Stimulated activated CD4-positive, alpha-beta T cell treated with anti-CD3 and anti-CD28 coated beads, TNF-alpha, amount 100 ng/mL, for 4 hours (primary cell): ENCODE data around the gene TTC1.
"Not testable (repeated sequence)": the region's sequence is repeated elsewhere in the genome, so short reads cannot be mapped to it uniquely, and the experiment has no call there.

Experiments
- DNase-seq, 3 experiments: peaks; one replicate each; pipeline ENCODE4 v3.0.0-alpha.2; 2020; ENCODE audit warnings: low read depth in 3 of 3

TTC1 gene

DNA sequence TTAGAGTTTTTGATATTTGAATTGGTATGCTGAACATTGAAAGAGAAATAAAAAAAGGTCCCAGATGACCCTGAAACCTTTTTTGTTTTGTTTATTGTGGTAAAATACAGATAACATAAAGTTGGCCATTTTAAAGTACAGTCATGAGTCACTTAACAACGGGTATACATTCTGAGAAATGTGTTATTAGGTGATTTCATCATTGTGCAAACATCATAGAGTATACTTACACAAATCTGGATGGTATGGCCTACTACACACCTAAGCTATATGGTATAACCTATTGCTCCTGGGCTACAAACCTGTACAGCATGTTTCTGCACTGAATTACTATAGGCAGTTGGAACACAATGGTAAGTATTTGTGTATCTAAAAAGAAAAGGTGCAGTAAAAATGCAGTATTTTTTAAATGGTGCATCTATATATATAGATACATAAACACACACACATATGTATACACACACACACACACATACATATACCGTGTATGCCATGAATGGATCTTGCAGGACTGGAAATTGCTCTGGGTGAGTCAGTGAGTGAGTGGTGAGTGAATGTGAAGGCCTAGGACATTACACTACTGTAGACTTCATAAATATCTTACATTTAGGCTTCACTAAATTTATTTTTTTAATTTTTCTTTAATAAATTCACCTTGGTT lies 31.0 kb downstream of the TTC1 start:
- no peak for DNase-seq

DNA sequence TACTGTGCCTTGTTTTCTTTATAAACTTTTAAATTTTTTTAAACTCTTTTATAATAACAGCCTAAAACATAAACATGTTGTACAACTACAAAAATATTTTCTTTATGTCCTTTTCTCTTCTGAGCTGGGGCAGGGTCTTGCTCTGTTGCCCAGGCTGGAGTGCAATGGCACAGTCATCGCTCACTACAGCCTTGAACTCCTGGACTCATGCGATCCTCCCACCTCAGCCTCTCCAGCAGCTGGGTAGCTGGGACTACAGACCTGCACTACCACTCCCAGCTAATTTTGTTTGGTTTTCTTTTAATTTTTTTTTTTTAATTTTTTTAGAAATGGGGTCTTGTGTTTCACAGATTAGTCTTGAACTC lies 31.5 kb downstream of the TTC1 start:
- DNase-seq = no peak

DNA sequence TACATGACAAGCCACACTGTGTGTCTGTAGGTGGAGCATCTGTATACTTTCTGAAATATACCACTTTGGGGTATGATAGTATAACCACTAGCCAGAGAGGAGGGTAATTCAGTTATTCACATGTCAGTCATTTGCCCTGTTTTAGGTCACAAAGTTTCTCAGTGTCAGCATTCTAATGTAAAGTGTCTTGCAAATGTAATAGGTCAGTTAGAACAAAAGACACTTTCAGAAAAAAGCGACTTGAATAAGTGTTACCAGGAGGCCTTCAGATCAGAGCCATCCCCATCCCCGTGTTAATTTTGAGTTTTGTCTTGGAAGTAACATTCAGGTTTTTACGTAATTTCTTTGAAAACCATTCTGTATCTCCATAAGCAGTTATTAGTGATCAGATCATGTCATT lies 33.7 kb downstream of the TTC1 start:
- no peak for DNase-seq

DNA sequence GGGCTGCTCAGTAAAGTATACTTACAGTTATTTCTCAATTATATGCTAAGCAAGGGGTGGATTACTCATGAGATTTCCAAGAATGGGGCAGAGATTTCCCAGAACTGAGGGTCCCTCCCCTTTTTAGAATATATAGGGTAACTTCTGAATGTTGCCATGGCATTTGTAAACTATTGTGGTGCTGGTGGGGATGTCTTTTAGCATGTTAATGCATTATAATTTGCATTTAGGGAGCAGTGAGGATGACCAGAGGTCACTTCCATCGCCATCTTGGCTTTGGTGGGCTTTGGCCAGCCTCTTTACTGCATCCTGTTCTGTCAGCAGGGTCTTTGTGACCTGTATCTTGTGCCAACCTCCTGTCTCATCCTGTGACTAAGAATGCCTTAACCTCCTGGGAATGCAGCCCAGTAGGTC lies 35.5 kb downstream of the TTC1 start:
- no peak for DNase-seq

DNA sequence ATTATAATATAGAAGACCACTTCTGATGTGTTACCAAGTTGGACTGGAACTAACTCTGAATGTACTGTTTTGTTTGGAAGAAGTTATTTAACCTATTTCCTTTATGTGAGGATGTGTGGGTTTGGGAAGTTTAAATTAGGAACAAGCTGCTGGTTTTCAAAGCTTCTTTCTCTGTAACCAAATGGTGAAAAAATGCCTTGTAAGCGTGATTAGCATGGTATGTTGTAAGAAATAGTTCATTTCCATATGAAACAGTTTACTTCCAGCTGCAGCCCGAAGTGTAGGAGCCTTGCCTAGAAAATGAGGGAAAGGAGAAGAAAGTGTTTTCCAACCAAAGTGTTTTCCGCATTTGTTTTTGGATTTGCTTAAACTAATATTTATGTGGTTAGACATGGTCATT lies 36.0 kb downstream of the TTC1 start:
- no peak for DNase-seq

DNA sequence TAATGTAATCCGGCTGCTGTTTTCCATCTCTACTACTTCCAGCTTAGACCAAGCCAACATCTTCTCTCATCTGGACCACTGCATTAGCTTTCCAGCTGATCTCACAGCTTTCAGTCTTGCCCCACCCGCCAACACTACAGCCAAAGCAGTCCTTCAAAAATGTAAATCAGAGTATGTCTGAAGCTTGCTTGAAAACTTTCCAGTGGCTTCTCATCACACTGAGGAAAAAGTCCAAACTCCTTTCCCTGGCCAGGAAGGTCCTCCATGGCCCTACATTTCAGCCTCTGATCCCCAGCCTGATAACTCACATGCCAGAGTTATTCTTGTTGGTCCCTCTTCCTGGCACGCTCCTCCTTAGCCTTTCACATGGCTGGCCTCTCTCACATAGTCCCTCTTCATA lies 38.5 kb downstream of the TTC1 start:
- no peak for DNase-seq

DNA sequence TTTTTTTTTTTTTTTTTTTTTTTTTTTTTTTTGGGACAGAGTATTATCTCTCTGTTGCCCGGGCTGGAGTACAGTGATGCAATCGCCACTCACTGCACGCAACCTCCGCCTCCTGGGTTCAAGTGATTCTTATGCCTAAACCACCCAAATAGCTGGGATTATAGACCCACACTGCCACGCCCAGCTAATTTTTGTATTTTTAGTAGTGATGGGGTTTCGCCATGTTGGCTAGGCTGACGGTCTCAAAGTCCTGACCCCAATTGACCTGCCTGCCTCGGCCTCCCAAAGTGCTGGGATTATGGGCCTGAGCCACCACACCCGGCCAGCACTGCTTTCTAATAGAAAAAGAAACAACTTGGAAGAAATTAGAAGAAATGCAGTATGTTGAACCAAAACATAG lies 39.2 kb downstream of the TTC1 start:
- DNase-seq = no peak

DNA sequence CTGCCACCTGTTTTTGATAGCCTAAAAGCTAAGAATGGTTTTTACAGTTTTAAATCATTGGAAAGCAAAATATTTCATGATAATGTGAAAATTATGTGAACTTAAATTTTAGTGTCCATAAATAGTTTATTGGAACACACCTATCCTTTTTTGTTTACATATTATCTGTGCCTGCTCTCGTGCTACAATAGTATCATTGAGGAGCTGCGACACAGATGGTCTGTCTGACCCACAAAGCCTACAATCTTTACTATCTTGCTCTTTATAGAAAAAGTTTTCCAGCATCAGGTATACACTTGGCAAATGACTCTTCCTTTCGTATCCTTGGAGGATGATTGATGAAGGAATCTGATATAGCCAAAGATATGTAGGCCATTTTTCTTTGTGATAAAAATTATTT lies 40.2 kb downstream of the TTC1 start:
- DNase-seq = no peak

DNA sequence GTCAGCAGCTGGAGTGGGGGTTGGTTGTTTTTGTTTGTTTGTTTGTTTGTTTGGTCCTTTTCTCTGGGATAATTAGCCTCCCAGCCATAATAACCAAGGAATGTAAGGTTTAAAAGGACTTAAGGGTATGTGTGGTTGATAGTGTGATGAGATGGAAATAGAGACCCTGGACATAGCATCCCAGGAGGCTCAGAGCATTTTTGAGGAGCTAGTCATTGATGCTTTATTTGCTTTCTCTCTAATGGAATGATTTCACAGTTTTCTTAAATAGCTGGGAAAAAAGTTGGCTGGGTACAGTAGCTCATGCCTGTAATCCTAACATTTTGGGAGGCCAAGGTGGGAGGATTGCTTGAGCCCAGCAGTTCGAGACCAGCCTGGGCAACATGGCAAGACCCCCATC lies 45.1 kb downstream of the TTC1 start:
- DNase-seq = no peak

DNA sequence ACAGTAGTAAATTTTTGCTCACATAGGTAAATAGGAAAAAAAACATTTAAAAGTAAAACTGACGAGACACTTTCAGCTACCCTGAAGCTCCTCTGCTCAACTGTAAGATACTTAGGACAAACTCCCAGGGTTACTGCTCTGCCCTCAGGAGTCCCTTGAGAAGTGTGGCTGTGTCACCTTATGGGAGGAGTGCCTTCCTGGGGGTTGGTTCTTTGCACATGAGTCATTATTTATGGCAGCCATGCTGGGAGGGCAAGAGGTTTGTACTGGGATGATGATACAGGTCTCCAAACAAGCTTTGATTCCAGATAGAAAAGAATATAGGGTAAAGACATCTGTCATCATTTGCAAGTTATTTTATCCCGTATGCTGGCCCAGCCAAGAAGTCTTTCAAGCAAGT lies 45.9 kb downstream of the TTC1 start:
- DNase-seq = no peak

DNA sequence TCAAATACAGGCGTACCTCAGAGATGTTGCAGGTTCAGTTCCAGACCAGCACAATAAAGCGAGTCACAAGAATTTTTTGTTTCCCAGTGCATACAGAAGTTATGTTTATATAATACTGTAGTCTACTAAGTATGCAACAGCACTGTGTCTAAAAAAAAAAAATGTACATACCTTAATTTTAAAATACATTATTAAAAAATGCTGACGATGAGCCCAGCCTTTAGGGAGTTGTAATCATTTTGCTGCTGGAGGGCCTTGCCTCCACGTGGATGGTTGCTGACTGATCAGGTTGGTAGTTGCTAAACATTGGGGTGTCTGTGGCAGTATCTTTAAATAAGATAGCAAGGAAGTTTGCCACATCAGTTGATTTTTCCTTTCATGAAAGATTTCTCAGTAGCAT lies 48.3 kb downstream of the TTC1 start:
- DNase-seq = no peak

DNA sequence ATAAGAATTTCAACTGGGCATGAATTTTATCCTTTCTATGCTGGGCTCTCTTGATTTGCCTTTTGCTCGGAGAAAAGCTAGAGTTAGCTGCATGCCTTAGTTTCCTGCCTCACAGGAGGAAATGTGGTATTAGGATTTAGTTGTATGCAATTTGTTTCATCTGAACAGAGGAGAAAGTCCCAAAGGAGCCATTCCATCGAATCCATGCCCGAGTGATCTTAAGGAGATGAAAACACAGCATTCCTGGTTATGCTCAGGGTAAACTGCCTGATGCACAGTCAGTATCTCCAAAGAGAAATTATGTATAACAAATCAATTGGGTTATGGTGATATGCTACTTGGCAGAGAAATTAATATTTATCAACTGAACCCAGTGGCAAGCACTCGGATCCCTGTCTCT lies 51.1 kb downstream of the TTC1 start:
- no peak for DNase-seq

DNA sequence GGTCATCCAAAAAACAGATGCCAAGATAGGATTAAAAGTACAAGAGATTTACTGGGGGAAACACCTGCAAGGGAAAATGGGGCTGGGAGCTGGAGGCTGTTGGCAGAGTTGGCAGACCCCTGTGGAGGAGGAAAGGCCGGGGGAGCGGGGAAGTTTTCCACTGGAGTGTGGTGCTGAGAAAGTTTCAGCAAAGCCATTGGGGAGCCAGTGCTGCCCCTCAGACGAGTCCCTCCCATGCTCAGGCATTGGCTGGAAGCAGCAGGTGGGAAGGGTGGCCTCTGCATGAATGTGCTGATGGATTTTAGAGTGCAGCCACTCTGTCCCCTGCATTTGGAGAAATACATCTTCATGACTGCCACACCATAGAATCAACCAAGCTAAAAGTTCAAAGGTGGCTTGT lies 52.8 kb downstream of the TTC1 start:
- DNase-seq = no peak

DNA sequence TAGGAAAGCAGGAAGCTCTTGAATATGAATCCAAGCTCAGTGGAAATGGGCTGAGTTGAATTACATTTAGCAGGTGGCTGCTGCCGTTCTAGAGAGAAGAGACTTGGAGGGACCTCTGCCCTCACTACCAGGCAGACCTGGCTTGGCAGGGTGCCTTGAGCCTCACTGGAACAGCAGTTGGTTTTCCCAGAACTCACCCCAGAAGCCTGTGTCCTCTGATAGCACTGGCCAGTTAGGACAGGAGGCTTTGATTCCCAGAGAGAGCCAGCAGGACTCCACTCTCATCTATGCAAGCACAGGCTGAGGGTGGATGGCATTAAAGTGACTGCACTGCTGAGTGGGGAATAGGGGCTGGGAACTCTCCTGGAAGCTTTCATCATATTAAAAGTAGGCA lies 55.5 kb downstream of the TTC1 start:
- no peak for DNase-seq

DNA sequence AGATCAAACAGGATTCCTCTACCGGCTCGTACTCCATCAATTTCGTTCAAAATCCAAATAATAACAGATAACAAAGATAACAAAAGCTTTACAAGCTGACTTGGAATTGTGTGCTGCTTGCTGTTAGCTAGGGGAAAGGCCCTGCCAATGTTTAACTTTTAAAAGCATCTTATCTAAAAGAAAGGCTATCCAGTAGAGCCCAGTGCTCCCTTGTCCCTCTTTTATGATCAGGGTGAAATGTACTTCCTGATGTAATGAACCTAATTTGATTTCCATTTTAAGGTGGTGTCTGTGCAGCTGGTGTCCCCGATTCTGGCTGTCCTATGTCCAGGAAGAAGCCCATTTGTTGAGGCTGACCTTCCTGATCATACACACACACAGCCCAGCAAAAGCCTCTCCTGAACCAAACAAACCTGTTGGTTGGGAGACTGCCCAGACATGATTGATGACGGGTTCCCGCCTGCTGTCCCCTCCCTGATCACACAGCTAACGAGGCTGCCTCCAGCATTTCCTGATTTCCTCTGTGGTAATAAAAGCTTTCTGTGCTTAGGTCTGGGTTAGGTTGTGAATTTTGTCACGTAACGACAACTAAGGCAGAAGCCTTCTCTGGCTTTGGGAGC lies 56.2 kb downstream of the TTC1 start:
- no peak for DNase-seq

DNA sequence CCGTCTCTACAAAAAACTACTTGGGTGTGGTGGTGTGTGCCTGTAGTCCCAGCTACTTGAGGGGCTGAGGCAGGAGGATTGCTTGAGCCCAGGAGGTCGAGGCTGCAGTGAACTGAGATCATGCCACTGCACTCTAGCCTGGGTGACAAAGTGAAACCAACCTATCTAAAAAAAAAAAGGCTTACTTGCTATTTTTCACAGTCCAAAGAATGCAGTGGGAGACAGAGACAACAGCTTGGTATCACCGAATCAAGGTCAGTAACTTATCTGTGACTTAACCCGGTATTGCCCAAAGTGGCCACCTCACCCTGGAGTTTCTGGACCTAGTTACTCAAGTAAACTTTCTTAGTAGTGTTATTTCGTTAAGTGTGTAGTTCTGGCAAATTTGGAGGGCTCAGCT lies 60.2 kb downstream of the TTC1 start:
- DNase-seq = not testable (repeated sequence)

DNA sequence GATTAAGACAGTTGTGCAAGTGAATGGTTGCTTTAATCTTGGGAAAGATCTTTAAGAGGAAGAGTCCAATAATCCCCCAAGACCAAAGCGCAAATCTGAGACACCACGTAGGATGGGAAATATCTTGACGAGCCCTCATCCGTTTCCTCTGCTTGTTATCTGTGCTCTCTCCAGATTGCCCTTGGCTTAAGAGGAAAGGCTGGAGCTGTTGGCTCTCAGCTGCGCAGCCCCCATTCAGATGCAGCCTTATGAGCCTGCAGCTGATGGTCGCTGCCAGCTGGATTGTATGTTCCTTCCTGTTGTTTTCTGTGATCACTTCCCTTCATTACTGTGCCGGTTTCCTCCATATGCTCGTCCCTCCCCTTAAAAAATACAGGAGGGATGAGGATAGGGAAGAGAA lies 62.6 kb downstream of the TTC1 start:
- no peak for DNase-seq

DNA sequence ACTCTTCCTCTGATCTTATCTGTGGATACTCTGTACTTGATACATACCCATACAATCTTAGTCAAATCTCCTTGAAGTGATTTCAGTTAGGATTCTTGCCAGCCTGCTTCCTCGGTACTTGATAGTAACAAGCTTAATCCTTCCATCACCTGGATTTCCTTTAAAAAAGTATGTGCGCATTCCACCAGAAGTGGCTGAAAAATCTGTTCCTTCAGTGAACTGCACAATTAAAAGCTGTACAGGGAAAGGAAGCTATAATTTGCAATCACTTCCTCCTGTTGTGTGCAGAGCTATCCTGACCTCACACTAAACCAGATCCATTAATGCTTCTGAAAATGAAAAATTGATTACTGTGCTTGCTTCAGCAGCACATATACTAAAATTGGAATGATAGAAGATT lies 63.0 kb downstream of the TTC1 start:
- no peak for DNase-seq

DNA sequence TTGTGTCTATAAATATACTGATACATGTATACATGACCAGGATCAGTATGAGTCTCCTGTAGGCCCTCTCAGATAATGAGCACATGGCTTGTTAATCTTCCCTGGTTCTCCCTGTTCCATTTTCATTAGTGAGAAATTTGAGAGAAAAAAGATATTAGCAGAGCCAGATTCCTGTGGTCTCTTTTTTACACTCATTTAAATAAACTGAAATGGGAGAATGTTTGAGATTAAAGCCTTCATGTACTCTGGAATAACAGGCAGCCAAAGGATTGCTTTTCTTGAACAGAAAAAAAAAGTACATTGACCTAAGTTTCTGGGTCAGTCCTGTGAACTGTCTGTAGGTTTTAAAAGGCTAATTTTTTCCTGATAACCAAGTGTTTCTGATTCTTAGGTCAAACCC lies 66.1 kb downstream of the TTC1 start:
- no peak for DNase-seq

DNA sequence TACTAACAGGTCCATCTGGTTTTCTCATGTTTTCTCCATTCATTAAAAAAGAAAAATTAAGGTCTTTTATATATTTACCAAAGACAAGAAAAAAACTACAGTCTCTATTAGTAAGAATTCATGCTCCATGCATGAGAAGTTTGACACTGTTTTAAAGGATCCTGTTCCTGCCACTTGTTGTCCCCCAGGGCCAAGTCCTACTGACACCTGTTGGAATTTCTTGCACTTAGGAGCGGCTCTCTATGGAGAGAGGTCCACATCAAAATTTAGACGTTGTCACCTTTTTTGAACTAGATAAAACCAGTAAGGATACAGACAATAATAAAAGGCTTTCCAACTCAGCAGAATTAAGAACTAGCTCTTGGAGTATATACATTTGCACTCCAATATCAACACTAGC lies 68.1 kb downstream of the TTC1 start:
- no peak for DNase-seq

DNA sequence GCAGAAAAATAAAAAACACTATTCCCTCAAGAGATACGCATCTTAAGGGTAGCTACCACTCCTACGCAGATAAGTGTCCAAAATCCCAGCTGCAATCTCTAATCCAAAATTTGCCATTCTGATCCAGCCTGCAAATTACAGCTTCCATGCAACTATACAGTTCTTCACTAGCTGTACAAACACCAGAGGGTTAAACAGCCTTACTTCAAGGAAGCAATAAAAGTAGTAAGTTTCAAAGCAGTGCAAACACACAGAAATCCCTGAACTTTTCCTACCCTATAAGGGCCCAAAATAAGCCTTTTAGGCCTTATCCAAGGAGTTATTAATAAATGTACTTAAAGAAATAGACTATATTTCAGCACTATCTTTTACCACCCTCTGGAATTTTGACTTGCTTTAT lies 70.8 kb downstream of the TTC1 start:
- DNase-seq = no peak

DNA sequence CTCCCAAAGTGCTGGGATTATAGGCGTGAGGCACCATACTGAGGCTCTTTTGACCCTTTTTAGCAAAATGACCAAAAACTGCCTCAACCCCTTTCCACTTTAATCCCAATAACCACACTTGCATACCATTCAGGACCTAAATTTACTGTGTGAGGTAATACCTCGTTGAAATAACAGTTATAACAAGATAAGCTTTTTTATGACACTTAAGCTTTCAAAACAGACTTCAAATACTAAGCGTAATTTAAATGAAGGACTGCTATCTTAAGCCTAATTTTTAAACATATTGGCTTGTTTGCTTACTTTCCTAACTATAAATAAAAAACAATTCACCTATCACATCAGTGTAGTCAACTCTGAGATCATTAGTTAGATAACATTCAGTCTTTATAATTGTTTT lies 72.6 kb downstream of the TTC1 start:
- DNase-seq = no peak

DNA sequence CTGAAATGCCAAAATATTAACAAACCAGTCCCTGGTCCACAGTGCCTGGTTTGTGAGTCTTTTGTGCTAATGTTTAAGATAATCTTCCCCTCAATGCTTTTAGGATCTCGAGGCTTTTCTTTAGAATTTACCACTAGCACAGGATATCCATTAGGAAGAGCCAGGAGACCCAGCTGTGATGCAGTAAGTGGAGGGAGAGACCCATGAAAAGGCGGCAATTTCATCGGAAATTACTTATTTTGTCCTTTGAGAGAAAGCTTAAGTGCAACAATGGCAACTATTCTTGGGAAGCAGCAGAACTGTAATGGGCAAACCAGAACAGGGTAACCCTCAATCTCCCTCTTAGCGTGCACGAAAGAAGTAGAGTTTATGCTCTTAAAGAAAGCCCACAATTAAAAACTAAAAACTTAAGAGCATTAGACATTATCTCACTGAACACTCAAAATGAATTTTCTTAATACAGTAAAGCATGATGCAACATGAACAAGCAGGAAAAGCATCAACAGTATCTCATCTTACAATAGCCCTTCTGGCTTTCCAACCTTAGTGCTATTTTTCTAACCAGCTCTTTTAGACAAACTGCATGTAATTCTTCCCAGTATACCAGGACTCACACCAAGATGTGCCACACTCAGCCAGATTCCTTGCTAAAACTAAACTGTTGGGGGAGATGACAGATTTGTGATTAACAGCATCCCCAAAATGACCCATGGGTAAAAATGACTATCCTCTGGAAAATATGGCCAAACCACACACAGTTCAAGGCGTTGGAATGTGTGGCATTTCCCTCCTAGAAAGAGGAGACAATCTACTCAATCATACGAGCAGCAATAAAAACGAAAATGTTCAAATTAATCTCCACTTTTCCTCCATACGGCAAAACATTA lies 73.9 kb downstream of the TTC1 start:
- DNase-seq = no peak
